Measurements from ENCODE around the gene CFAP299. TPM values are rescaled to one million over a fixed set of nuclear protein-coding genes. Genes with fewer than 3 reads are reported as not detected.
"Not testable (repeated sequence)": the region's sequence is repeated elsewhere in the genome, so short reads cannot be mapped to it uniquely, and the experiment has no call there.

Gene CFAP299
- total RNA-seq, 4 donors from 2014 or later = not detected

- Histone ChIP-seq H3K27ac (no peak overlapping the region), H3K27me3 (no peaks in the 10 kb centered on the region), H3K4me1 (no peaks in the 10 kb centered on the region), H3K4me3 (no peak overlapping the region), H3K9me3 (peaks cover 4% of the 10 kb centered on the region), H3K36me3 (no peaks in the 10 kb centered on the region)
- no peak for DNase-seq (ENCODE audit: low spot score in 2 of 2)
- 48% methylated on average over 1 of the region's 1 CpG for WGBS
- no peak for TF ChIP-seq EP300 (IDR thresholded peaks at IDR 0.05)
- no peak for TF ChIP-seq POLR2AphosphoS5 (IDR thresholded peaks at IDR 0.05)
- no peak for TF ChIP-seq POLR2A (IDR thresholded peaks at IDR 0.05)
- no peak for TF ChIP-seq CTCF (IDR thresholded peaks at IDR 0.05)
Measured at GRCh38 chr4:80619070-80619674, 283.6 kb downstream of the CFAP299 start.

GRCh38 chr4:80631861-80632260, 296.3 kb downstream of the CFAP299 start:
- whole genome bisulfite sequencing = 44% methylated on average over 1 of the region's 1 CpG
- Histone ChIP-seq H3K4me1 (no peaks in the 10 kb centered on the region), H3K4me3 (no peak overlapping the region), H3K27ac (no peak overlapping the region), H3K27me3 (no peaks in the 10 kb centered on the region), H3K9me3 (no peaks in the 10 kb centered on the region), H3K36me3 (no peaks in the 10 kb centered on the region)
- no peak for DNase-seq (ENCODE audit: low spot score in 2 of 2)
- TF ChIP-seq POLR2A (IDR thresholded peaks at IDR 0.05) (no peak), EP300 (IDR thresholded peaks at IDR 0.05) (no peak), POLR2AphosphoS5 (IDR thresholded peaks at IDR 0.05) (no peak), CTCF (IDR thresholded peaks at IDR 0.05) (no peak)

- no peaks in the 10 kb centered on the region for H3K27me3 ChIP-seq
- H3K4me3 ChIP-seq = no peak overlapping the region
- TF ChIP-seq EP300 (IDR thresholded peaks at IDR 0.05) (no peak), CTCF (IDR thresholded peaks at IDR 0.05) (no peak), POLR2A (IDR thresholded peaks at IDR 0.05) (no peak), POLR2AphosphoS5 (IDR thresholded peaks at IDR 0.05) (no peak)
- DNase-seq (ENCODE audit: low spot score in 2 of 2) = no peak
- H3K27ac ChIP-seq = no peak overlapping the region
- H3K9me3 ChIP-seq = no peaks in the 10 kb centered on the region
- no peaks in the 10 kb centered on the region for H3K4me1 ChIP-seq
- H3K36me3 ChIP-seq = no peaks in the 10 kb centered on the region
- WGBS = 90% methylated on average over 2 of the region's 2 CpGs
Measured at GRCh38 chr4:80637190-80637589, 301.7 kb downstream of the CFAP299 start.

- H3K27ac ChIP-seq = no peak overlapping the region
- H3K27me3 ChIP-seq = no peaks in the 10 kb centered on the region
- 67% methylated on average over 2 of the region's 2 CpGs for WGBS
- H3K4me3 ChIP-seq = no peak overlapping the region
- no peaks in the 10 kb centered on the region for H3K9me3 ChIP-seq
- H3K4me1 ChIP-seq = no peaks in the 10 kb centered on the region
- no peak for TF ChIP-seq EP300 (IDR thresholded peaks at IDR 0.05)
- TF ChIP-seq POLR2AphosphoS5 (IDR thresholded peaks at IDR 0.05) = no peak
- no peak for TF ChIP-seq POLR2A (IDR thresholded peaks at IDR 0.05)
- TF ChIP-seq CTCF (IDR thresholded peaks at IDR 0.05) = no peak
- no peaks in the 10 kb centered on the region for H3K36me3 ChIP-seq
- DNase-seq (ENCODE audit: low spot score in 2 of 2) = no peak
Measured at GRCh38 chr4:80646061-80646460, 310.5 kb downstream of the CFAP299 start.

- H3K36me3 ChIP-seq = no peaks in the 10 kb centered on the region
- no peak for TF ChIP-seq CTCF (IDR thresholded peaks at IDR 0.05)
- TF ChIP-seq EP300 (IDR thresholded peaks at IDR 0.05) = no peak
- no peak for TF ChIP-seq POLR2A (IDR thresholded peaks at IDR 0.05)
- no peak for TF ChIP-seq POLR2AphosphoS5 (IDR thresholded peaks at IDR 0.05)
- H3K27ac ChIP-seq = no peak overlapping the region
- no peak for DNase-seq (ENCODE audit: low spot score in 2 of 2)
- no peaks in the 10 kb centered on the region for H3K27me3 ChIP-seq
- peaks cover 5% of the 10 kb centered on the region for H3K9me3 ChIP-seq
- 42% methylated on average over 2 of the region's 2 CpGs for WGBS
- no peaks in the 10 kb centered on the region for H3K4me1 ChIP-seq
- no peak overlapping the region for H3K4me3 ChIP-seq
Measured at GRCh38 chr4:80655662-80656061, 320.1 kb downstream of the CFAP299 start.

- not testable (repeated sequence) for H3K4me3 ChIP-seq; DNase-seq (ENCODE audit: low spot score in 2 of 2); H3K36me3 ChIP-seq; H3K9me3 ChIP-seq; H3K27ac ChIP-seq; H3K27me3 ChIP-seq; H3K4me1 ChIP-seq
- WGBS = 96% methylated on average over 3 of the region's 3 CpGs
Measured at GRCh38 chr4:80670118-80670517, 334.6 kb downstream of the CFAP299 start.
